Germinal center (tissue), 1 donor: ENCODE data around the gene PLIN4.

Experiments used
- DNase-seq: peaks from one replicate; pipeline ENCODE4 v3.0.0; 2012; ENCODE audit warnings: mixed read lengths, low spot score

Gene PLIN4

GRCh38 chr19:4523306-4524110 is 5.2 kb upstream of the PLIN4 start:
- DNase-seq = peak; percentile 35

GRCh38 chr19:4522291-4523002 is 4.2 kb upstream of the PLIN4 start:
- DNase-seq = no peak

- DNase-seq = no peak
Measured at GRCh38 chr19:4521888-4522242, 3.6 kb upstream of the PLIN4 start.

- DNase-seq = no peak
Measured at GRCh38 chr19:4521170-4521887, 3.0 kb upstream of the PLIN4 start.

GRCh38 chr19:4519521-4520277 is 1.4 kb upstream of the PLIN4 start:
- no peak for DNase-seq

GRCh38 chr19:4519172-4519496 is 848 bp upstream of the PLIN4 start:
- no peak for DNase-seq

- DNase-seq = no peak
Measured at GRCh38 chr19:4517451-4518057, 732 bp downstream of the PLIN4 start.

GRCh38 chr19:4516939-4517300 is 1.4 kb downstream of the PLIN4 start:
- DNase-seq = no peak

GRCh38 chr19:4516199-4516938 is 1.9 kb downstream of the PLIN4 start:
- DNase-seq = no peak

GRCh38 chr19:4515732-4516131 is 2.6 kb downstream of the PLIN4 start:
- DNase-seq = no peak

GRCh38 chr19:4513248-4513647 is 5.0 kb downstream of the PLIN4 start:
- DNase-seq = no peak

GRCh38 chr19:4512070-4512469 is 6.2 kb downstream of the PLIN4 start:
- DNase-seq = no peak

- DNase-seq = no peak
Measured at GRCh38 chr19:4511300-4512054, 6.8 kb downstream of the PLIN4 start.

GRCh38 chr19:4510435-4511255 is 7.6 kb downstream of the PLIN4 start:
- DNase-seq = no peak

GRCh38 chr19:4508698-4509097 is 9.6 kb downstream of the PLIN4 start:
- no peak for DNase-seq

GRCh38 chr19:4507804-4508203 is 10.5 kb downstream of the PLIN4 start:
- no peak for DNase-seq

- no peak for DNase-seq
Measured at GRCh38 chr19:4507150-4507452, 11.2 kb downstream of the PLIN4 start.

GRCh38 chr19:4506449-4507149 is 11.7 kb downstream of the PLIN4 start:
- DNase-seq = no peak
